ENCODE results near the gene STX12.
"Not testable (repeated sequence)": the region's sequence is repeated elsewhere in the genome, so short reads cannot be mapped to it uniquely, and the experiment has no call there.

The STX12 gene

DNA sequence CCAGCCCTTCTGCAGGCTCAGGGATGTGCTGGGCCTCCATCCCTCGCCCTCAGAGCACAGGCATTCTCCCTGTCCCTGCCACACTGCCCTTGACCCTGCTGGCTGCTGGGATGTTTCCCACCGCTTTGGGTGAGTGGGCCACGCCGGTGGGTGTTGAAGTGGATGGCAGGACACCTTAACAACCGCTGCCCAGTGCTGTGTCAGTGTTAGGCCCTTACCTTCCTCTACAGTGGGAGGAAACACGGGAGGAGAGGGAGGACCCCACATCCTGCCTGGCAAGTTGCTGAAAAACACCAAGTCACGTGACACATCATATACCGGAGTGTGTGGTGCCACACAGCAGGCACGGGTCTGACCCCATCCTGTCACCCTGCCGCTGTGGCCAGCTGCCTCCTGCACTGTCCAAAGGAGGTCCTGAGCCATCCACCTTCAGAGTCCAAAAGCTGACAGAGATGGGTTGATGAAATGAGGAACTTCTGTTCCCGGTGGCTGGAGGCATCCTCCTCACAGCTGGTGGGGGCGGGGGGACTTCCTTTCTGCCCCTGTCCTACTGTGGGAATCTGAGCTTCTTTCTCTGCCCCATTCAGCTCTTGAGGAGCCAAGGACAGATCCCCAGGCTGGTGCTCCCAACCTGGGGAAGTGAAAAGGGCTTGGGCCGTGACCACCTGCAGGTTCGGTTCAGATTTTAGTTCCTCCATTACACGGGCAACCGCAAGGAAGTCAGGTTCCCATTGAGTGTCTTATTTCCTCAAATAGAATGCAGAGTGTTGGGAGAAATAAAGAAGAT, 96.1 kb downstream of the STX12 start:
- DNase-seq (ENCODE audit: low spot score) = no peak

- DNase-seq (ENCODE audit: low spot score) = no peak
These were observed 96.7 kb downstream of the STX12 start for GRCh38 chr1:27869719-27870085.

DNA sequence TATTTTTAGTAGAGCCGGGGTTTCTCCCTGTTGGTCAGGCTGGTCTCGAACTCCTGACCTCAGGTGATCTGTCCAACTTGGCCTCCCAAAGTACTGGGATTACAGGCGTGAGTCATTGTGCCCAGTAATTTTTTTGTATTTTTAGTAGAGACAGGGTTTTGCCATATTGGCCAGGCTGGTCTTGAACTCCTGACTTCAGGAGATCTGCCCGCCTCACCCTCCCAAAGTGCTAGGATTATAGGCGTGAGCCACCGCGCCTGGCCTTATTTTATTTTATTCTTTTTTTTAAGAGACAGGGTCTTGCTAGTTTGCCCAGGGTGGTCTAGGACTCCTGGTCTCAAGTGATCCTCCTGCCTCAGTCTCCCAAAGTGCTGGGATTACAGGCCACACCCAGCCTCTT, 98.1 kb downstream of the STX12 start:
- DNase-seq (ENCODE audit: low spot score) = not testable (repeated sequence)

DNA sequence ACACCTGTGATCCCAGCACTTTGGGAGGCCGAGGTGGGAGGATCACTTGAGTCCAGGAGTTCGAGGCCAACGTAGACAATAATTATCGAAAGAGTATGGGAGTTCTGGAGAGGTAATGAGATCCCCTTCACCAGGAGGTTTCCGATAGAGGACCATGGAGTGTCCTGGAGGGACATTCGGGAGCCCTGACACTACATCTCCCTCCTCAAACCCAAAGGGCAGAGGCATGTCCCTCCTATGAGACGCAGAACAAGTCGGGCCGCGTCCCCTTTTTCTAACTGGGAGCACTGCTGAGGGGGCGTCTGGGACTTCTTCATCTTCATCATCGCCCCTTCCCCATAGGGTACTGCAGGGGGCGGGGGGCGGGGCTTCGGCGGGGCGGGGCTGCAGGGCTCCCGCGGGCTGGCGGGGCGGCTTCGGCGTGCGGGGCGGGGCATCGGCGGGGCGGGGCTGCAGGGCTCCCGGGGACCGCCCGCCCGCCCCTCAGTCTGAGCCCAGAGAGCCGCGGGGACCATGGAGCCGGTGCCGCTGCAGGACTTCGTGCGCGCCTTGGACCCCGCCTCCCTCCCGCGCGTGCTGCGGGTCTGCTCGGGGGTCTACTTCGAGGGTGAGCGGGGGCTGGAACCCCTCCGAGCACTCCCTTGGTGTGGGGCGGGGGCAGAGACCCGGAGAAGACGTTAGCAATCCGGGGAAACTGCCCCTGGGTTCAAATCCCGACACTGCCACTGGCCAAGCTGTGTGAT, 99.2 kb downstream of the STX12 start, which contains the start of gene THEMIS2:
Gene THEMIS2 (plus strand): TSS at position 486 of the 743 bp plus-strand sequence. CDS start 28 bp downstream, at position 514.
- peak; percentile 95 for DNase-seq (ENCODE audit: low spot score)

DNA sequence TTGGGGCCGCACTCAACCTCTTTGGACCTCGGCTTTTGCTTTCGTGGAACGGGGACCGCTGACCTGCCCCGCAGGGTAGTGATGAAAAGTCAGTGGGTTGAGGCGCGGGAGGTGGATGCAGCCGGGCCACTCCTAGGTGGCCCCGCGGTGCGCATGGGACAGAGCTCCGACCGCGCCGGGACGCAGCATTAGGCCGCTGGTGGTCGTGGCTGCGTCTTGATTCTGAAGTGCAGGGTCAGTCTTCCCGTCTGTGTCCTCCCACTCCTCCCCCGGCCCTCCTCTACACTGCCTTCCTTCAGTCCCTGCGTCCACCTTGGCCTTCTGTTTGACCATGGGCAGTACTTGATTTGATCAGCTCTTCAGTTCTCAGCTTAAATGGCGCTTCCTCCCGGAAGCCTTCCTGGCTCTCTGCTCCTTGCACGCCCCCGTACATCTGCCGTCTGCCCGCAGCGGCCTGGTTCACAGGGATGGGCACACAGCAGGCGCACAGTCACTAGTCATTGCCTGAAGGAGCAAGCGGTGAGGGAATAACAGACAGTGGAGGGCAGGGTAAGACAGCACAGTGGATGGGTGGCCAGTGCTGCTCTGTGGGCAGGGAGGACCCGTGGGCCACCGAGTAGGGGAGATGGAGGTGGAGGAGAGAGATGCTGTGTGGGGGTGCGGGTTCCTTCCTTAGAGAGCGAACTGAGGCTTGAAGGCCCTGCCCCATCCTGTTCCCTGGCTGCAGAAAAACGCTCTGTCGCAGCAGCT, 100.0 kb downstream of the STX12 start:
- DNase-seq (ENCODE audit: low spot score) = peak; percentile 29

GRCh38 chr1:27873671-27874384, 100.8 kb downstream of the STX12 start:
- no peak for DNase-seq (ENCODE audit: low spot score)

Data from GM03348 (cell line).